Measurements from ENCODE around the gene TBC1D22A.

DNA sequence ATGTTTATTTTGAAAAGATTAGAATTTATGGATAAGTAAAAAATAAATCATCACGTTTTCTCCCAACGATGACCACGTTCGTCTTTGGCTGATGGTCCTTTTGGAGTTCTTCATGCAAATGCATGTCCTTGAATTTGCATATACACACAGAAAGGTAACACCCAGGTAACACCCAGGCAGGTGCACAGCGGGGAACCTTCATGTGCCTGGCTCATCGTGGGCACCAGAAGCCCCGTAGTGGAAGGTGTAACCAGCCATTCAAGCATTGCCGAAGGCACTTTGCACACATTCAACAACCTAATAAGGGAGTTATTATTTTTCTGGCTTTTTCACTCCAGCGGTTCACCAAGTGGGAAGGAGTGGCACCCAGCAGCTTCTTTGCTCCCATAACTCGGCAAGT lies 404.6 kb downstream of the TBC1D22A start:
- TF ChIP-seq, protein P1, sequence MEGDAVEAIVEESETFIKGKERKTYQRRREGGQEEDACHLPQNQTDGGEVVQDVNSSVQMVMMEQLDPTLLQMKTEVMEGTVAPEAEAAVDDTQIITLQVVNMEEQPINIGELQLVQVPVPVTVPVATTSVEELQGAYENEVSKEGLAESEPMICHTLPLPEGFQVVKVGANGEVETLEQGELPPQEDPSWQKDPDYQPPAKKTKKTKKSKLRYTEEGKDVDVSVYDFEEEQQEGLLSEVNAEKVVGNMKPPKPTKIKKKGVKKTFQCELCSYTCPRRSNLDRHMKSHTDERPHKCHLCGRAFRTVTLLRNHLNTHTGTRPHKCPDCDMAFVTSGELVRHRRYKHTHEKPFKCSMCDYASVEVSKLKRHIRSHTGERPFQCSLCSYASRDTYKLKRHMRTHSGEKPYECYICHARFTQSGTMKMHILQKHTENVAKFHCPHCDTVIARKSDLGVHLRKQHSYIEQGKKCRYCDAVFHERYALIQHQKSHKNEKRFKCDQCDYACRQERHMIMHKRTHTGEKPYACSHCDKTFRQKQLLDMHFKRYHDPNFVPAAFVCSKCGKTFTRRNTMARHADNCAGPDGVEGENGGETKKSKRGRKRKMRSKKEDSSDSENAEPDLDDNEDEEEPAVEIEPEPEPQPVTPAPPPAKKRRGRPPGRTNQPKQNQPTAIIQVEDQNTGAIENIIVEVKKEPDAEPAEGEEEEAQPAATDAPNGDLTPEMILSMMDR (IDR thresholded peaks at IDR 0.05; ENCODE audit: low read depth, low read length, missing input control): no peak
- TF ChIP-seq RAD21 (IDR thresholded peaks at IDR 0.05): no peak
- no peak for TF ChIP-seq RXRA (IDR thresholded peaks at IDR 0.05)
- TF ChIP-seq, protein P2, sequence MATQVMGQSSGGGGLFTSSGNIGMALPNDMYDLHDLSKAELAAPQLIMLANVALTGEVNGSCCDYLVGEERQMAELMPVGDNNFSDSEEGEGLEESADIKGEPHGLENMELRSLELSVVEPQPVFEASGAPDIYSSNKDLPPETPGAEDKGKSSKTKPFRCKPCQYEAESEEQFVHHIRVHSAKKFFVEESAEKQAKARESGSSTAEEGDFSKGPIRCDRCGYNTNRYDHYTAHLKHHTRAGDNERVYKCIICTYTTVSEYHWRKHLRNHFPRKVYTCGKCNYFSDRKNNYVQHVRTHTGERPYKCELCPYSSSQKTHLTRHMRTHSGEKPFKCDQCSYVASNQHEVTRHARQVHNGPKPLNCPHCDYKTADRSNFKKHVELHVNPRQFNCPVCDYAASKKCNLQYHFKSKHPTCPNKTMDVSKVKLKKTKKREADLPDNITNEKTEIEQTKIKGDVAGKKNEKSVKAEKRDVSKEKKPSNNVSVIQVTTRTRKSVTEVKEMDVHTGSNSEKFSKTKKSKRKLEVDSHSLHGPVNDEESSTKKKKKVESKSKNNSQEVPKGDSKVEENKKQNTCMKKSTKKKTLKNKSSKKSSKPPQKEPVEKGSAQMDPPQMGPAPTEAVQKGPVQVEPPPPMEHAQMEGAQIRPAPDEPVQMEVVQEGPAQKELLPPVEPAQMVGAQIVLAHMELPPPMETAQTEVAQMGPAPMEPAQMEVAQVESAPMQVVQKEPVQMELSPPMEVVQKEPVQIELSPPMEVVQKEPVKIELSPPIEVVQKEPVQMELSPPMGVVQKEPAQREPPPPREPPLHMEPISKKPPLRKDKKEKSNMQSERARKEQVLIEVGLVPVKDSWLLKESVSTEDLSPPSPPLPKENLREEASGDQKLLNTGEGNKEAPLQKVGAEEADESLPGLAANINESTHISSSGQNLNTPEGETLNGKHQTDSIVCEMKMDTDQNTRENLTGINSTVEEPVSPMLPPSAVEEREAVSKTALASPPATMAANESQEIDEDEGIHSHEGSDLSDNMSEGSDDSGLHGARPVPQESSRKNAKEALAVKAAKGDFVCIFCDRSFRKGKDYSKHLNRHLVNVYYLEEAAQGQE (IDR thresholded peaks at IDR 0.05): no peak
- TF ChIP-seq GABPA (IDR thresholded peaks at IDR 0.05 in 1 of 2, conservative IDR thresholded peaks at IDR 0.05 in 1 of 2): no peak
- no peak for TF ChIP-seq TAF1 (conservative IDR thresholded peaks at IDR 0.05)
- TF ChIP-seq, protein P3, sequence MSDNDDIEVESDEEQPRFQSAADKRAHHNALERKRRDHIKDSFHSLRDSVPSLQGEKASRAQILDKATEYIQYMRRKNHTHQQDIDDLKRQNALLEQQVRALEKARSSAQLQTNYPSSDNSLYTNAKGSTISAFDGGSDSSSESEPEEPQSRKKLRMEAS (IDR thresholded peaks at IDR 0.05): no peak
- TF ChIP-seq, protein P4, sequence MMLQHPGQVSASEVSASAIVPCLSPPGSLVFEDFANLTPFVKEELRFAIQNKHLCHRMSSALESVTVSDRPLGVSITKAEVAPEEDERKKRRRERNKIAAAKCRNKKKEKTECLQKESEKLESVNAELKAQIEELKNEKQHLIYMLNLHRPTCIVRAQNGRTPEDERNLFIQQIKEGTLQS (IDR thresholded peaks at IDR 0.05): no peak
- no peak for TF ChIP-seq SP1 (IDR thresholded peaks at IDR 0.05)
- no peak for TF ChIP-seq JUND (IDR thresholded peaks at IDR 0.05)
- TF ChIP-seq, protein P5, sequence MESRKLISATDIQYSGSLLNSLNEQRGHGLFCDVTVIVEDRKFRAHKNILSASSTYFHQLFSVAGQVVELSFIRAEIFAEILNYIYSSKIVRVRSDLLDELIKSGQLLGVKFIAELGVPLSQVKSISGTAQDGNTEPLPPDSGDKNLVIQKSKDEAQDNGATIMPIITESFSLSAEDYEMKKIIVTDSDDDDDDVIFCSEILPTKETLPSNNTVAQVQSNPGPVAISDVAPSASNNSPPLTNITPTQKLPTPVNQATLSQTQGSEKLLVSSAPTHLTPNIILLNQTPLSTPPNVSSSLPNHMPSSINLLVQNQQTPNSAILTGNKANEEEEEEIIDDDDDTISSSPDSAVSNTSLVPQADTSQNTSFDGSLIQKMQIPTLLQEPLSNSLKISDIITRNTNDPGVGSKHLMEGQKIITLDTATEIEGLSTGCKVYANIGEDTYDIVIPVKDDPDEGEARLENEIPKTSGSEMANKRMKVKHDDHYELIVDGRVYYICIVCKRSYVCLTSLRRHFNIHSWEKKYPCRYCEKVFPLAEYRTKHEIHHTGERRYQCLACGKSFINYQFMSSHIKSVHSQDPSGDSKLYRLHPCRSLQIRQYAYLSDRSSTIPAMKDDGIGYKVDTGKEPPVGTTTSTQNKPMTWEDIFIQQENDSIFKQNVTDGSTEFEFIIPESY (IDR thresholded peaks at IDR 0.05): no peak
